ENCODE results near the gene CCDC91. TPM values are rescaled to one million over a fixed set of nuclear protein-coding genes. Genes with fewer than 3 reads are reported as not detected.

CCDC91 gene
- polyA plus RNA-seq, 3 donors, result 6.3 to 18.1 (median 15.6) TPM

- Histone ChIP-seq H3K4me1 (ENCODE audit: control insufficient read depth in 1 of 2, insufficient read depth in 2 of 2, low read length in 2 of 2) (no peaks in the 10 kb centered on the region), H3K4me3 (replicated peaks in 1 of 3; ENCODE audit: low read depth in 2 of 3, low read length in 3 of 3) (no peak overlapping the region), H4K20me1 (ENCODE audit: insufficient read depth, low read length) (no peaks in the 10 kb centered on the region), H2AFZ (ENCODE audit: insufficient read depth, low read depth, low read length, poor library complexity, severe bottlenecking) (no peak overlapping the region), H3K9ac (ENCODE audit: insufficient read depth, low read length, poor library complexity, severe bottlenecking) (no peak overlapping the region), H3K4me2 (replicated peaks; ENCODE audit: extremely low read depth, low read length, poor library complexity, severe bottlenecking) (no peak overlapping the region), H3K79me2 (ENCODE audit: insufficient read depth, low read length) (peaks cover 2% of the 10 kb centered on the region), H3K27me3 (ENCODE audit: control insufficient read depth in 2 of 2, insufficient read depth in 2 of 2, low read length in 2 of 2) (no peaks in the 10 kb centered on the region), H3K36me3 (replicated peaks in 1 of 2; ENCODE audit: control insufficient read depth in 1 of 2, insufficient read depth in 2 of 2, low read length in 2 of 2) (peaks cover 0 to 40% of the 10 kb centered on the region in 2 donors), H3K9me3 (replicated peaks in 1 of 2; ENCODE audit: control insufficient read depth in 1 of 2, insufficient read depth in 1 of 2, low read length in 2 of 2) (peaks cover 16 to 23% of the 10 kb centered on the region in 2 donors), H3K27ac (ENCODE audit: low read depth in 1 of 2, low read length in 2 of 2) (no peak overlapping the region)
- intact Hi-C loops (cut with micrococcal nuclease), result no loop called here
- H3K27ac Mint-ChIP-seq, result no peak overlapping the region
- H3K36me3 Mint-ChIP-seq, result peaks cover 22 to 37% of the 10 kb centered on the region in 2 donors
- WGBS (ENCODE audit: insufficient coverage), result no CpG with 5 or more reads among the region's 1 CpG
- no peak for TF ChIP-seq CTCF (IDR thresholded peaks at IDR 0.05)
- no peak for DNase-seq
- H3K4me1 Mint-ChIP-seq, result peaks cover 6% of the 10 kb centered on the region
- H3K9me3 Mint-ChIP-seq, result peaks cover 9 to 38% (median 17%) of the 10 kb centered on the region in 7 donors
- no peaks in the 10 kb centered on the region for H3K27me3 Mint-ChIP-seq (ENCODE audit: low read depth in 3 of 3)
- no peak overlapping the region for H3K4me3 Mint-ChIP-seq
These were observed 19.5 kb downstream of the CCDC91 start for GRCh38 chr12:28209782-28210181.

- H3K4me3 ChIP-seq (replicated peaks in 1 of 3; ENCODE audit: low read depth in 2 of 3, low read length in 3 of 3), result no peak overlapping the region
- no peak overlapping the region for H3K27ac ChIP-seq (ENCODE audit: low read depth in 1 of 2, low read length in 2 of 2)
- Mint-ChIP-seq H3K4me1 (peaks cover 13% of the 10 kb centered on the region), H3K9me3 (peaks cover 7 to 35% (median 14%) of the 10 kb centered on the region in 7 donors), H3K4me3 (no peak overlapping the region), H3K36me3 (peaks cover 22 to 37% of the 10 kb centered on the region in 2 donors), H3K27ac (peak overlapping the region in 1 of 7 donors; percentile 70), H3K27me3 (ENCODE audit: low read depth in 3 of 3) (no peaks in the 10 kb centered on the region)
- peaks cover 16 to 23% of the 10 kb centered on the region in 2 donors for H3K9me3 ChIP-seq (replicated peaks in 1 of 2; ENCODE audit: control insufficient read depth in 1 of 2, insufficient read depth in 1 of 2, low read length in 2 of 2)
- peaks cover 0 to 40% of the 10 kb centered on the region in 2 donors for H3K36me3 ChIP-seq (replicated peaks in 1 of 2; ENCODE audit: control insufficient read depth in 1 of 2, insufficient read depth in 2 of 2, low read length in 2 of 2)
- no peak for TF ChIP-seq CTCF (IDR thresholded peaks at IDR 0.05)
- no peak overlapping the region for H3K4me2 ChIP-seq (replicated peaks; ENCODE audit: extremely low read depth, low read length, poor library complexity, severe bottlenecking)
- no peak for DNase-seq
- no peaks in the 10 kb centered on the region for H3K79me2 ChIP-seq (ENCODE audit: insufficient read depth, low read length)
- H4K20me1 ChIP-seq (ENCODE audit: insufficient read depth, low read length), result no peaks in the 10 kb centered on the region
- intact Hi-C loops (cut with micrococcal nuclease), result no loop called here
- peaks cover 0 to 2% of the 10 kb centered on the region in 2 donors for H3K4me1 ChIP-seq (ENCODE audit: control insufficient read depth in 1 of 2, insufficient read depth in 2 of 2, low read length in 2 of 2)
- no peaks in the 10 kb centered on the region for H3K27me3 ChIP-seq (ENCODE audit: control insufficient read depth in 2 of 2, insufficient read depth in 2 of 2, low read length in 2 of 2)
- 95% methylated on average over 2 of the region's 3 CpGs for WGBS (ENCODE audit: insufficient coverage)
- no peak overlapping the region for H2AFZ ChIP-seq (ENCODE audit: insufficient read depth, low read depth, low read length, poor library complexity, severe bottlenecking)
- H3K9ac ChIP-seq (ENCODE audit: insufficient read depth, low read length, poor library complexity, severe bottlenecking), result no peak overlapping the region
These were observed 21.9 kb downstream of the CCDC91 start for GRCh38 chr12:28212182-28212581.

Data from CD14-positive monocyte (primary cell).